HG03520 (cell line): ENCODE measurements around the gene VSX1.

Experiments
- ATAC-seq: cut with Tn5 transposase; IDR thresholded peaks from one replicate; pipeline ENCODE4 v1.9.1; 2021; ENCODE audit warnings: mild to moderate bottlenecking, moderate library complexity; ENCODE audit not compliant: unreplicated experiment

VSX1 gene

GRCh38 chr20:25054995-25055629 is 26.8 kb downstream of the VSX1 start:
- ATAC-seq = no peak

GRCh38 chr20:25054096-25054820 is 27.7 kb downstream of the VSX1 start:
- no peak for ATAC-seq

GRCh38 chr20:25053255-25054031 is 28.5 kb downstream of the VSX1 start:
- no peak for ATAC-seq

GRCh38 chr20:25052255-25053194 is 29.4 kb downstream of the VSX1 start:
- no peak for ATAC-seq

GRCh38 chr20:25051386-25052155 is 30.4 kb downstream of the VSX1 start:
- ATAC-seq = no peak

GRCh38 chr20:25050501-25051350 is 31.2 kb downstream of the VSX1 start:
- ATAC-seq = no peak

GRCh38 chr20:25050082-25050481 is 31.9 kb downstream of the VSX1 start:
- no peak for ATAC-seq

- ATAC-seq = no peak
Observed at GRCh38 chr20:25049261-25050060, 32.5 kb downstream of the VSX1 start.

- ATAC-seq = no peak
Observed at GRCh38 chr20:25048519-25048952, 33.4 kb downstream of the VSX1 start.

- no peak for ATAC-seq
Observed at GRCh38 chr20:25047766-25048165, 34.2 kb downstream of the VSX1 start.

- ATAC-seq = no peak
Observed at GRCh38 chr20:25046736-25047666, 34.9 kb downstream of the VSX1 start.

GRCh38 chr20:25046181-25046641 is 35.7 kb downstream of the VSX1 start:
- no peak for ATAC-seq

- ATAC-seq = no peak
Observed at GRCh38 chr20:25045343-25045712, 36.6 kb downstream of the VSX1 start.

- ATAC-seq = no peak
Observed at GRCh38 chr20:25044660-25045342, 37.1 kb downstream of the VSX1 start.

- ATAC-seq = no peak
Observed at GRCh38 chr20:25044261-25044560, 37.7 kb downstream of the VSX1 start.

- ATAC-seq = no peak
Observed at GRCh38 chr20:25043499-25044260, 38.3 kb downstream of the VSX1 start.
